Dermis microvascular lymphatic vessel endothelial cell (primary cell): ENCODE measurements around the gene ZNF771. TPM values are rescaled to one million over a fixed set of nuclear protein-coding genes. Genes with fewer than 3 reads are reported as not detected.

ENCODE experiments used
- DNase-seq, 2 donors: peaks; one replicate each; pipeline versions ENCODE4 v3.0.0 to v3.0.0-alpha.2; 2010; ENCODE audit warnings: low read depth in 2 of 2
- total RNA-seq: library from RNA; depleted of rRNA; stranded (reverse); fragments of >200 nt; gene quantifications from 2 replicates; pipeline ENCODE4 v1.2.1, GENCODE V29; 2014

ZNF771 gene
- total RNA-seq, result 7.6 and 14.0 TPM in 2 replicates

DNA sequence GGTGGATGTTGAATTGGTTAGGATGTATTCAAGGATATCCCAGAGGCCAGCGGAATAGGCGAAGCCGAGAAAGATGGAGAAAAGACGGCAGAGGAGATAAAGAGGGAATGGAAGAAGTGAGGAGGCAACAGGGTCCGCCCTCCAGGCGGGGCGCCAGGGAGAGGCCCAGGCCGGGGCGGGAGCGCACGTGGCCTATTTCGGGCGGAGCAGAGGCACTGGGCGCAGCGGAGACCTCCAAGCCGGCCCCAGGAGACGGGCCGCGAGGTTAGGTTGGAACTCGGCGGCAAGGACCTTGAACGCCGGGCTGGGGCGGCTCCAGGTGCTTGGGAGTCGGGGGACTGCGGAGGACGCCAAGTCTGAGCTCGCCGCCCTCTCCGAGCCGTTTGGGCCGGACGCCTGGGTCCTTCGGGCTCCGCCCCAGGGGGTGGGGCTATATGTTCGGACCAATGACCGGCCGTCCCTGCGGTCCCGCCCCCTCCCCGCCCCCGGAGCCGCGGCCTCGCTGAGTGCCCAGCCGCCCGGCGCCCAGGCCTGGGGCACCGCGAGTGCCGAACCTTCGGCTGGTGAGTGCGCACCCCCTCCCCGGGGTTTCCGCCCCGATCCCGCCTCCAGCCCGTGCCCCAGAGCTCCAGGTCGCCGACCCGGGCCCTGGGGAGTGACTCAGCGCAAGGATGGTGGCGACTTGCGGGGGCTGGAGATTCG is at the start of gene ZNF771:
TSS of gene ZNF771 (plus strand) at position 505 of the 702 bp plus-strand sequence. CDS start 448 bp downstream, outside the sequence.
- DNase-seq, result peak; percentile 58 to 90

DNA sequence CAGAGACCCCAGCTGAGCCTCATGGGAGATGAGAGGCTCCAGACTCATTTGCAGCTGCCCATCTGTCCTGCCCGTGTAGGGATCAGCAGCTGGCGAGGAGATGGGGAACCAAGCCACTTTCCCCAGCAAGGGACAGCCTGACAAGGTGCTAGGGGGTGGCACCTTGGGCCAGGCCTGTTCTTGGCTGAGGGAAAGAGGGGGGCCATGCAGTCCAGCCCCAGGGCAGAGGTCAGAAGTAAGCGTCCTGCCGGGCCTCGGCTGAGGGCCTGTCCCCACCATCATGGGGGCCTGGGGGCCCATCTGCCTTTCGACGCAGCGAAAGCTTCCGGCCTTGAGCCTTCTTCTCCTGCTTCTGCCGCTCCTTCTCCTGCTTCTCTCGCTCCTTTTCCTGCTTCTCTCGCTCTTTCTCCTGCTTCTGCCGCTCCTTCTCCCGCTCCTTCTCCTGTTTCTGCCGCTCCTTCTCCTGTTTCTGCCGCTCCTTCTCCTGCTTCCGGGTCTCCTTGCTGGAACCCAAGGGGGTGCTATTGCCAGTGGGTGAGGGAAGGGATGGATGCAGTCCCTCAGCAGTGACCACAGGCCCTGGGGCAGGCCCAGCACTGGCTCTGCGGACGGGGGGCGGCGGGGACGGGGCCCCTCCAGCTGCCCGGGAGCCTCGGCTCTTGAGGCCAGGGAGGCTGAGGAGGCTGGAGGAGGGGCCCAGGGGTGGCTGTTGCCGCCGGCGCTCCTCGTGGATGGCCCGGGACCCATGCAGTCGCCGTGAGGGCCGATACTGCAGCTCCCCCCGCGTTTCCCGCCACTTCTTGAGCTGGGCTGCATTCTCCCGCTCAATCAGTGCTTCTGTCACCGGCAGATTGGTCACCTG is 49.5 kb upstream of the ZNF771 start:
- no peak for DNase-seq

DNA sequence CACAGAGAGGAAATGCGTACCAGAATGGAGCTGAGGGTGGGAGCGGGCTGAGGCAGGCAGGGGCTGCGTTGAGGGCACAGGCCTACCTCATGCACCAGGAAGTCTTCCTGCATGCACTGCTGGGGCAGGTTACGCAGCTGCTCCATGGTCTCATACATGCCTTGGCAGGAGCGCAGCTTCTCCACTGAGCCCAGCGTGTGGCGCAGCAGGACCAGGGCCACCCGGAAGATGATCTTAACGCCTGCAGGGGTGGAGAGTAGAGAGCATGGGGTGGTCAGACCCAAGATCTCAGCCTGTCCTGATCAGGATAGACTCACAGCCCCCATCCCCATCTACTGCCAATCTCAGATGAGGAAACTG is 48.8 kb upstream of the ZNF771 start:
- DNase-seq, result no peak

DNA sequence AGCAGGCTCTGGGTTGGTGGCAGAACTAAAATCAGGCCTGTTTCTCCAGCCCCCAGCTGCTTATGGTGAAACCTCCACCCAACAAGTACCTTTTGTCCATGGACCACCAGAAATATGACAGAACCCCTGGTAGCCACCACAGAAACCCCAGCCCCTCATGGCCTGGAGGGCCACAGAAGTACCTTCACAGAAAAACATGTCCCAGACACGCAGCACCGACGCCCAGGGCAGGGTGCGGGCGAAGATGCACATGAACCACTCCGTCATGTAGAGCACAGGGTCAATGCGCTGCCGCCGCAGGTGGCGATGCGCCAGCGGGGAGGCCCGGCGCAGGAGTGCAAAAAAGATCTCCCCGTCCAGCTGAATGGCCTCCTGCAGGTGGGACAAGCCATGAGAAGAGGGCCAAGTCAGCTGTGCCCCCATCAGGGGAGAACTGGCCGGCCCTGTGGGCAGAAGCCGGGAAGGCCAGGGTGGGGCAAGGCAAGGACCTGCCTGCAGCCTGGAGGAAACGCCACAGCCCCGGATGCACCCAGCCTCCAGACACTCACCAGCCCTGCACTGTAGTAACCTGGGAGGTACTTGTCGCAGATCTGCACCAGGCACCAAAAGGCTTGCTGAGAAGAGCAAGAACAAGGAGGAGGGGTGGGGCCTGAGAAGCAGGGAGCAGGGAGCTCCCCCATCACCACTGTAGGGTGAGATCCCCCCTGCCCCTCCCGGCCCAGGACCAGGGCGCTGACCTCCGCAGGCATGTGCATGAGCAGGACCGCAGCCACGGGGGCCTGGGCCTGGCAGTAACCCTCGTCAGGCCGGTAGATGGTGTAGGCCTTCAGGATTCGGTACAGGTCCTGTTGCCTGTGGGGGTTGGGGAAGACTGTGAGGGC is 48.2 kb upstream of the ZNF771 start:
- no peak for DNase-seq

DNA sequence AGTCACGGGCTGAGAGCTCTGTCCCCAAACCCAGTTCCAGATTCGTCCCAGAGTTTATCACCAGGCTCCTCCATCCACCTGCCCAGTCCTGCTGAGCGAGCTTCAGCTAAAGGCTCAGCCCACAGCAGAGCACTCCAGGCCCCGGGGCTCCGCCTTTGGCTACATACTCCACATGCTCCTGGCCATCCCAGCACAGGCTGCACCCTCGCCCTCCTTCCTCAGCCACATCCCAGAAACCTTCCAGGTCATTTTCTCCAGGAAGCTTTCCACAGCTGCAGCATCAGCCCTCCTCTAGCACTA is 47.6 kb upstream of the ZNF771 start:
- no peak for DNase-seq

DNA sequence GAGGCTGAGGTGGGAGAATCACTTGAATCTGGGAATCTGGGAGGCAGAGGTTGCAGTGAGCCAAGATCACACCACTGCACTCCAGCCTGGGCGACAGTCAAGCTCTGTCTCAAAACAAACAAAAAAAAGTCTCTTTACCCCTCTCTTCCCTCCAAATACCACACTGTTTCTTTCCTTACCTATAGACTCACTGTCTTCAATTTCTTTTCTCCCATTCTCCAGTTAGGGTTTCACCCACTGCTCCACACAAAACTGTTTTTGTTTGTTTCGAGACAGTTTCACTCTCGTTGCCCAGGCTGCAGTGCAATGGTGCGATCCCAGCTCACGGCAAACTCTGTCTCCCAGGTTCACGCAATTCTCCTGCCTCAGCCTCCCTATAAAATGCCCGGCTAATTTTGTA is 46.2 kb upstream of the ZNF771 start:
- DNase-seq, result no peak

DNA sequence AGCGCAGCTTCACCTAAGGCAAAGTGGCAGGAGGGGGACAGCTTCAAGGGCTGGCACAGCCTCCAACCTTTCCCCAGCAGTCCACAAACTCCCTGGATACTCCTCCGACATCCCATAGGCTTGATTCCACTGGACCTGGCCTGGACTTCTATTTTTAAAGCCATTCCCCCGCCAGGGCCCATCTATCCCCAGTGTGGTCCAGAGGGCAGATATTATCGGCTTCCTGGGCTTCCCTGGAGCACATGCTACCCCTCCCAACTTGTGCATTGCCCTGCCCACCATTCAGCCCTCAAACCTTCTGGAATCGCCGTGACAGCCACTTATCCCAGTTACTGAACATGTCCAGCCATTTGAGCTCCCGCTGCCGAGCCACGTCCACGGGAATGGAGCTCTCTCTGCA is 42.2 kb upstream of the ZNF771 start:
- DNase-seq, result no peak

DNA sequence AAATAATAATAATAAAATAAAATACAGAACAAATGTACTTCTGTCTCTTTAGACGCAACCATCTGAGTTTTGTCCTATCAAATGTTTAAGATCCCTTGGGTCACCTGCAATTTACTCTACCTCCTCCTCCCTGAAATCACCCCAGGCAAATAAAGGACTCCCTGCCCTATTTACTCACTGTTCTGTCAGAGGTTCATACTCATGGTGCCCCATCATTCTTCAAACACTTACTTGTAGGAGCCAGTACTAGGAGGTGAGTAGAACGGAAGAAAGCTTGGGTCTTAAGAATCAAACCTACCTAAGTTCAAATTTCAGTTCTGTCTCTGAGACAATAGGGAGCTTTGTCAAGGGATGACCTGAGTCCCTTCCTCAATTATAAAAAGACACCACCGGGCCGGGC is 40.9 kb upstream of the ZNF771 start:
- no peak for DNase-seq

DNA sequence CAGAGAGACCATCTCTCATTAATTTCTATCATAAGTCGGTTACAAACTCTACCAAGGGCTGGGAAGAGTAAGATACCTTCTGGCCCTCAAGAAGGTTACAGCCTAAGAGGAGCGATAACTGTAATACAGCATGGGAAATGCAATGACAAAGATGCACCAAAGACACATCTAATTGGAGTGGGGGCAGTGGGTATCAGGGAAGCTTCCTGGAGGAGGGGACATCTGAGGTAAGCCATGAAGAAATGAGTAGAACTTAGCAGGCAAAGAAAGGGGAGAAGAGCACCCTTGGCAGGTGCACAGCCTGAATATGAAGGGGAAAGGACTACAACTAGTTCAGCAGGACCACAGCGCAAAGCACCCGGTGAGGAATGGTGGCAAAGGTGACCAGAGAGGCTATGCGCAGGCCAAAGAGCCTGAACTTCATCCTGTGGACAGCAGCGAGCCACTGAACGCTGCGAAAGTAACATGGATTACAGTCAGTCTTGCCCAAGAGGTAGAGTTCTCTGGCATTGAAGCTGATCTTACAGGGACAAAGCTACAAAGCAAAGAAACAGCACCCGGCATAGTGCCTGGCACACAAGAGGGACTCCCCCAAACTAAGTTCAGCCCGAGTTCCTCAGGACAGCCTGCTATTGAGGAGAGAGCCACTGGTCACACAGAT is 39.9 kb upstream of the ZNF771 start:
- no peak for DNase-seq

DNA sequence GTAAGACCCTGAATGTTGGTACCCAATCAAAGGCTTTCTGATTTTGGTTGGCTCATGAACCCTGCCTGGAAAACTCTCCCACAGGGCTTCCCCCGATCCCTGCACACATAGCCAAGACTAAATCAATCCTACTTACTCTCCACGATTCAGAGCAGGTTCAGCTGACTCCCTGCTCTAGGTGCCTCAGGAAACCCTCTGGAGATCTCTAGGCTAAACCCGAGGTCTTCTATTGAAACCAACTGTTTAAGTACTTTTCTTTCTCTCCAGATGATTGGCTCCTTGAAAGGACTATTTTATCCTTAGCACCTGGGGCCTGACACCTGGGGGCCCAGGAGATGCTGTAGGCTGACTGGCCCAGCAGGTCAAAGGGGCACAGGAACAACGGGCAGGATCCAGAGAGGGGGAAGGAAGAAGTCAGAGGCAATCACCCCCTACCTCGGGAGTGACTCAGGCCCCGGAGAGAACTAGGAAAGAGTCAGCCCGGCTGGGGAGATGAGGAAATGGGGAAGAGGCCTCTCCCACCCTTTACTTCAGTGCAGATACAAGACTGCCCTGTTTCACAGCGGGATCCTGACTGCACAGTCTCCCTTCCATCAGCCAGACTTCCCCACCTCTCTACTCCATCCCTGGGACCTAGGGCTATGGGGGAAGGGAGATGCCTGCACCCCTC is 39.1 kb upstream of the ZNF771 start:
- peak in 1 of 2 donors; percentile 59 for DNase-seq

DNA sequence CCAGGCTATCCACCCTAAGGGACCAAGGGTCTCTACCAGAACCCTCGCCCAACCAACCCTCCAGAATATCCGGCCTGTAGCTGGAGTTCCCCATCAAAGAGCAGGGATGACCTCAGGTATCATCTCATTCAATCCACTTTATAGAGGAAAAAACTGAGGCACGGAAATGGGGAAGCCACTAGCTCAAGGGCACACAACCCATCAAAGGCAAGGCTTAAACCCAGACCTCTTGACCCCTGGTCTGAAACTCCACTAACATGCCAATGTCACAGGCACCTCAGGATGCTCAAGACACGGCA is 38.7 kb upstream of the ZNF771 start:
- DNase-seq, result no peak

DNA sequence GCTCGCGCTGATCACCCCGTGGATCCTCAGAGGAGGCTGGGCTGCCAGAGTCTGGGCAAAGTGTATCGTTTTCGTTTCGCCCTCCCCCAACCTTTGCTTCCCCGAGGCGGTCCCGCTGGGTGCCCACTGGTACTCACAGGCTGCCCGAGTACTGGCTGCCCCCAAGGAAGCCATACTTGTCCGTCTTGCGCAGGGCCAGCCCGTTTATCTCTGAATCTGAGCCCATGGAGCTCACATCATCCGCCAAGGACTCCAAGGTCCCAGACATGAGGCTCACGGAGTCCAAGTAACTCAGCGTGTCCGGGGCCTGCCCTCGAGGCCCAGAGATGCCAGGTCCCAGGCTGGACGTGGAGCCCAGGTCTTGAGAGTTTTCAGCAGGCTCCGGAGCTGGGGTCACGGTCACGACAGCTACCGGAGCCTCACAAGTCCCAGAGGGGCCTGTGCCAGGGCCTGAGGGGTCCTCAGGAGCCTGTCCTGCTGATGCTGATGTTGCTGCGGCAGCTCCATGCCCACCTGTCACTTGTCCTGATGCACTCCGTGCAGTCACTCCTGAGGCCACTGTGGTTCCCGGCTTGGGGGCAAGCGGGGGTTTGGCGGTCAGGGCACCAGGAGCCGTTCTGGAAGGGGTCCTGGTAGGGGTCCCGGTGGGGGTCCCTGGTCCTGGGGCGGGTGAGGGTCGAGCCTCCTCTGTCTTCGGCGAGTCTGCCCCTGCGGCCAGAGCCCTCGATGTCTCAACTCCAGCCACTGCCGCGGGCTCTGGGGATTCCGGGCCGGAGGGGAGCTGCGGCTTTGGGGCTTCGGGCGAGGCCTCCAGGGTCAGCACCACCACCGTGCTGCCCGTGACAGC is 38.1 kb upstream of the ZNF771 start:
- DNase-seq, result no peak

DNA sequence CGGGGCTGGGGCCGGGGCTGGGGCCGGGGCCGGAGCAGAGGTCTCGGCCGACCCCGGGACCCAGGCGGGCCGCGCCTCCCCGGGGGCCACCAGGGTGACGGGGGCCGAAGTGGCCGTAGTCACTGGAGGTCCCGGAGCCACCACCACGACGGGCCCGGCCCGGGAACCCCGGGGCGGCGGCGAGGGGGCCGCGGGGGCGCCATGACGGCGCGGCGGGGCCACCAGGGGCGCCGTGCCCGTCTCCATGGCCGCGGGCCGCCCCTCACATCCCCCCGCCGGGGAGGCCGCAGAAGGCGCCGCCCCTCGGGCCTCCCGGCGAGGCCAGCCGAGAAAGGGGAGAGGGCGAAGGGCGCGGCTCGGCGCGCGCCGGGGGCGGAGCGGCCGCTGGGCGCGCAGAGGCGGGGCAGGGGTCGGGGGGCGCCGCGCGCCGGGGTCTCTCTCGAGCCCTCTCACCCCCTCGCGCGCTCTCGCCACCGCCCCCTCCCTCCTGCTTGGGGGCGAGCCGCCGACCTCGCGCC is 37.4 kb upstream of the ZNF771 start:
- no peak for DNase-seq

DNA sequence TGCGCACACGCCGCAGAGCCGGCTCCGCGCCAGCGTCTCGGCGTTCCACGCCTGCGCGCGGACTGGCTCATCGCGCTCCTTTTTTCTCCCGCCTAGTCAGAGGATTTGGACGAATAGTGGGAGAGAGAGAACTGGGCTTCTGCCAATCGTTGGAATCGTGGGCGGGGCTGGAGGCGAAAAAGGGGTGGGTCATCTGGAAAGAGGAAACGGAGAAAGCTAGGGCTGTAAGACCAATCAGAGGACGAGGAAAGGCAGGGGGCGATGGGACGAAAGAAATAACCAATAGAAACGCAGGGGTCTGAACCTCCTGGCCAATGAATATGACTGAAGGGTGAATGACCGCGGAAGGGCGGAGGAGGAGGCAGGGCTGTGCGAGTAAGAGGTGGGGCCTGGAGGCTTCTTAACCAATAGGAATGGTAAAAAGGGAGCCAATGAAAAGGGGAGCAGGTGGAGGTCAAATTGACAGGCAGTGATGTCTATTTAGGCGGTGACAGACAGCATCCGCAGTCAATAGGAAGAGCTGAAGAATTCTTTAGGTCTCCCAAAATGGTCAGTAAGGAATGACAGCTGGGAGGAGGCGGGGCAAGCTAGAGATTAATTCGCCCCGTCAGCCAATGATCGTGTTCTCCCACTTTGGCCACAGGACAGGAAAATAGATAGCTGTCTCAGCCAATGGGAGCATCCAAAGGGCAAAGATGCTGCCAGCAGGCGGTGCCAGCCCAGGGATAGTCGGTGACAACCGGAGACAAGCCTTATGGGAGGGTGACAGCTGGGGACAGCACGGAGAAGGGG is 36.8 kb upstream of the ZNF771 start, which contains the start of gene TBC1D10B:
TSS of gene TBC1D10B (minus strand) at position 39 of the 792 bp plus-strand sequence. CDS start 311 bp downstream, outside the sequence.
- peak; percentile 100 for DNase-seq

DNA sequence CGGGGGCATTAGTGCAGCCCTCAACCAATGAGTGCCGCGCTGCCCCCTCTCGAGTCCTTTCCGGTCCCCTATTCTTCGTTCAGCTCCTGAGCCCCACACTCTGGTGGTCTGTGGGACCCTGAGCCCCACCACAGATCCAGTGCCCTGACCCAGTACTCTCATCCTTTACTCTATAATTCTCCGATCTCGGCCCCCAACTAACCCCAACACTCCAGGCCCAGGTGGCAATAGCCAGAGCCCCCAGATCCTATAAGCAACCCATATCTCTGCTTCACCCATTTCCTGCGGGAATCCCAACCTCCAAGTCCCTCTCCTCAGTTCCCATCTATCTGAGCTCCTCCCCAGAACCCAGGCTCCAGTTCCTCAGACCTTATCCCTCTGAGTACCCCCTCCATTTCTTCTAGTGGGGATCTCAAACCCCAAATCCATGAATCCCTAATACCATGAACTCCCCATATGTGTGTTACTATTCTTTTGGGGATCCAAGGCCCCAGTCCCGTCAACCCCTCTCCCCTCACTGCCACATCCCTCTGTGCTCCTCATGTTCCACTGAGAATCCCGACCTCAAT is 36.1 kb upstream of the ZNF771 start:
- no peak for DNase-seq

DNA sequence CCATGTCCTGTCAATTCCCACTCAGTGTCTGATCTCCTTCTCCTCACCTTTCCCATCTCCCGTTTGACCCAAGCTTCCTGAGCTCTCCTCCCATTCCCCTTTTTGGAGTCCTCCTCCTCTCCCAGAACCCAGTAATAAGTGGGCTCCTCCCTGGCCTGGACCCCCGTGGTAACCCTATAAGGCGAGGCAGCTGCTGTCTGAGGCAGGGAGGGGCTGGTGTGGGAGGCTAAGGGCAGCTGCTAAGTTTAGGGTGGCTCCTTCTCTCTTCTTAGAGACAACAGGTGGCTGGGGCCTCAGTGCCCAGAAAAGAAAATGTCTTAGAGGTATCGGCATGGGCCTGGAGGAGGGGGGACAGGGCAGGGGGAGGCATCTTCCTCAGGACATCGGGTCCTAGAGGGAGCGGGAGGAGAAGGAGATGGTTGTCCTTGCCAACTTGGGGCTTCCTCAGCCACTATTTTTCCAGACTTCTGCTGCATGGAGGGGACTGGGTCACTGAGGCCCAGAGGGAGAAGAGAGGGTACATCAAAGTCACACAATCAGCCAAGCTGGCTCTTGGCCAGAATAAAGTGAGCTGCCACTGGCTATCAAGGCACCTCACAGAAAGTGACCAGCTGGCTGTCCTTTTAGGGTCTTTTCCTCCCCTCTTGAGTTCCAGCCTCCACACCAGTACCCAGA is 35.2 kb upstream of the ZNF771 start:
- no peak for DNase-seq

DNA sequence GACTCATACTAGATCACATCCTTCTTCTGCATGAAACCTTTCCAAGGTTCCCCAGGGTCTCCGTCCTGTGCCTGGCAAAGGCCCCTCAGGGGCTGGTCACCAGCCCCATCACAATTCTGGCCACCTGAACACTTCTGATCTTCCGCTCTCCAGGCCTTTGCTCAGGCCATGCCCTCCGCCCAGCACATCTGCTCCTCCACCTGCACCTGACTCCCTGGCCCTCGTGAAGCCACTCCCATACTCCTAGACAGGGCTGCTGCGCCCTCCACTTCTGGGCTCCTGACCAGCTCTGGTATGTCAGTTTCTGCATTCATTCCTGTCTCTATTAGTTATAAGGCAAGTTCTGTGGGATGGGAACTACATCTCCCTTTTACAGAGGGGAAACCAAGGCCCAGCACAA is 34.7 kb upstream of the ZNF771 start:
- DNase-seq, result no peak

DNA sequence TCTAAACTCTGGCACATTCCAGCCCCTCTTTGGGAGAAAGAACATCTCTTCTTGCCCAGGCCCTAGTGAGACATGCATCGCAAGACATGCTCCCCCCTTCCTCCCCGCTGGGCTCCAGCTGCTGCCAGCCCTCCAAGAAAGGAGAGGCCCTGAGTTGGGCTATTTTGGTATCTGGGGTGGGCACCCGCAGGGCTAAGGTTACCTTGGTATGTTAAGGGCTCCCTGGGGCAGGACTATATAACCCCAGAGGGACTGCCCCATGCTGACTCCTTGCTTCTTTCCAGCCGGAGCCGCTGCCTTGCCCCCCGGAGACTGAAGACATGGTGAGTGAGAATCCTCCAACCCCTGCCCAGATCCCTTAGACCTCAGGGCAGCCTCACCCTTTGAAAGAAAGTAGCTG is 32.9 kb upstream of the ZNF771 start, which contains the start of gene MYL11:
TSS of gene MYL11 (plus strand) at position 265 of the 400 bp plus-strand sequence. CDS start at position 321, 56 bp downstream.
- DNase-seq, result no peak
